NCI-H748 treated with DMSO at 0.1 percent for 48 hours (cell line): ENCODE data around the gene CCDC138.
"Not testable (repeated sequence)": the region's sequence is repeated elsewhere in the genome, so short reads cannot be mapped to it uniquely, and the experiment has no call there.

Experiments
- DNase-seq: peaks from one replicate; lab custom pipeline; 2025; lab: John Stamatoyannopoulos, UW

CCDC138 gene, protein sequence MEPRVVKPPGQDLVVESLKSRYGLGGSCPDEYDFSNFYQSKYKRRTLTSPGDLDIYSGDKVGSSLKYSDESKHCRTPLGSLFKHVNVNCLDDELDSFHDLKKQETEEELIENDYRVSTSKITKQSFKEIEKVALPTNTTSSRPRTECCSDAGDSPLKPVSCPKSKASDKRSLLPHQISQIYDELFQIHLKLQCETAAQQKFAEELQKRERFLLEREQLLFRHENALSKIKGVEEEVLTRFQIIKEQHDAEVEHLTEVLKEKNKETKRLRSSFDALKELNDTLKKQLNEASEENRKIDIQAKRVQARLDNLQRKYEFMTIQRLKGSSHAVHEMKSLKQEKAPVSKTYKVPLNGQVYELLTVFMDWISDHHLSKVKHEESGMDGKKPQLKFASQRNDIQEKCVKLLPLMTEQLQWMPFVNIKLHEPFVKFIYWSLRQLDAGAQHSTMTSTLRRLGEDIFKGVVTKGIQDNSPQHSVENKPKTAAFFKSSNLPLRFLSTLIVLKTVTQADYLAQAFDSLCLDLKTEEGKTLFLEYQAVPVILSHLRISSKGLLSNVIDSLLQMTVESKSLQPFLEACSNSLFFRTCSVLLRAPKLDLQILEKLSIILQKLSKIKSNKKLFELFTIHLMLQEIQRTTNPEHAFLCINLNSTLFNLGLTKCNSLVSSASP

DNA sequence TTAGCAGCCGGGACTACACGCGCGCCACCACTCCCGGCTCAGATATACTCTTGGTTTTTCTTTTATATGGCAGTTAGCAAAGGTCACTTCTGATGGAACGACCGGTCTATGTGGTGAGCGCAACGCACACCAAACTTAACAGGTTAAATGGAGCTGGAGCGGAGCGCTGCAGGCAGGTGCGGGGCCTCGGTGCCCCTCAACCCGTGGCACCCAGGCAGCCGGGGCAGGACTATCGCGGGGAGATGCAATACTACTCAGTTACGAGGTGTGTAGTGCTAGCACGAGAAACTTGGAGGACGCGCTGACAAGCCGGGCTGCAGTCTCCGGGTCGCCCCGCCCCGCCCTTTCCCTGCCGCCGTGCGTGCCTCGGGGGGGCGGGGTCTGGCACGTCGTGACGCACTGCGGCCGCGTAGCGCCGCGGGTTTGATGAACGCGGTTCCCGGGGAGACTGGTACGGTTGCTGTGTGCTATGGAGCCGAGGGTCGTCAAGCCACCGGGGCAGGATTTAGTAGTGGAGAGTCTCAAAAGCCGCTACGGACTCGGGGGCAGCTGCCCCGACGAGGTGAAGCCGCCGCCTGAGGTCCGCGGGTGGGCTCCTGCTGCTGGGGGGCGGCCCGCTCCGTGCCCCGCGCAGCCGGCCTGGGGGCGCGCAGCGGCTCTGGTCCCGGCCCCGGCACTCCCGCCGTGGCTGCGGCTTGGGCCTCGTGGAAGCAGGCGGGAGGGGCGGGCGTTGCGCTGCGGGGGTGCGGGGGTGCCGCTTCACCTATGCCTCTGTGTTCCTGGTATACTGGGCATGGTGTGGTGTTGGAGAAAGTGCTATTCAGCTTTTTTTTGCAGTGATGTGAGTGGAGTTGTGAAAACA lies at the start of gene CCDC138:
CCDC138 (plus strand) TSS at position 418 of the 862 bp plus-strand sequence; CDS start at position 470, 52 bp downstream.
- DNase-seq = peak; percentile 68

DNA sequence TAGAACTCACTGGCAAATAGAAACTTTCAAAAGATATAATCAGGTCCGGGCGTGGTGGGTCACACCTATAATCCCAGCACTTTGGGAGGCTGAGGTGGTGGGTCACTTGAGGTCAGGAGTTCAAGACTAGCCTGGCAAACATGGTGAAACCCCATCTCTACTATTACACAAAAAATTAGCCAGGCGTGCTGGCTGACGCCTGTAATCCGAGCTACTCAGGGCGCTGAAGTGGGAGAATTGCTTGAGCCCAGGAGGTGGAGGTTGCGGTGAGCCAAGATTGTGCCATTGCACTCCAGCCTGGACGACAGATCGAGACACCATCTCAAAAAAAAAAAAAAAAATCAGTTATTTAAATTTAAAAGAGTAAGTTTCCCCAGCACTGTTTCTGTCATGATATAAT lies 28.6 kb upstream of the CCDC138 start:
- DNase-seq = not testable (repeated sequence)

DNA sequence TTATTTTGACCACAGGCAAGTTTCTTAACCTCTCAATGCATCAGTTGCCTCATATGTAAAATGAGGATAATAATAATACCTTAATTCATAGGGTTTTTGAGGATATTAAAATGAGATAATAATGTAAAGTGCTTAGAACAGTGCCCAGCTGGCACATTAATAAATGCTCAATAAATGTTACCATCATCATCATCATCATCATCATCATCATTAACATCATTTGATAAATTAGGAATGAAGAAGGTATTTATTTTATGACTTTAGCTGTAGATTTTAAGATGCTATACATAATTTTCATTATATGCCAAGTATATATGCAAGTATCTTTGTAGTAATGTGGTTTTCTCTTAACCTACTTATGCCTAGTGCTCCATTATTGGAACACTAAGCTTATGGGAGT lies 24.0 kb upstream of the CCDC138 start:
- DNase-seq = not testable (repeated sequence)

DNA sequence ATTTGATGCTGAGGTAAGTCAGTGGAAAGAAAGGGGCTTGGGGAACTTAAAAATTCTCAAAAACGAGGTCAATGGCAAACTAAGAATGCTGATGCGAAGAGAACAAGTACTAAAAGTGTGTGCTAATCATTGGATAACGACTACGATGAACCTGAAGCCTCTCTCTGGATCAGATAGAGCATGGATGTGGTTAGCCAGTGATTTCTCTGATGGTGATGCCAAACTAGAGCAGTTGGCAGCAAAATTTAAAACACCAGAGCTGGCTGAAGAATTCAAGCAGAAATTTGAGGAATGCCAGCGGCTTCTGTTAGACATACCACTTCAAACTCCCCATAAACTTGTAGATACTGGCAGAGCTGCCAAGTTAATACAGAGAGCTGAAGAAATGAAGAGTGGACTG lies 19.9 kb upstream of the CCDC138 start:
- not testable (repeated sequence) for DNase-seq

DNA sequence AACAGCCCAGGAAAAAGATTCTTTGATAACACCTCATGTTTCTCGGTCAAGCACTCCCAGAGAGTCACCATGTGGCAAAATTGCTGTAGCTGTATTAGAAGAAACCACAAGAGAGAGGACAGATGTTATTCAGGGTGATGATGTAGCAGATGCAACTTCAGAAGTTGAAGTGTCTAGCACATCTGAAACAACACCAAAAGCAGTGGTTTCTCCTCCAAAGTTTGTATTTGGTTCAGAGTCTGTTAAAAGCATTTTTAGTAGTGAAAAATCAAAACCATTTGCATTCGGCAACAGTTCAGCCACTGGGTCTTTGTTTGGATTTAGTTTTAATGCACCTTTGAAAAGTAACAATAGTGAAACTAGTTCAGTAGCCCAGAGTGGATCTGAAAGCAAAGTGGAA lies 18.7 kb upstream of the CCDC138 start:
- DNase-seq = not testable (repeated sequence)

DNA sequence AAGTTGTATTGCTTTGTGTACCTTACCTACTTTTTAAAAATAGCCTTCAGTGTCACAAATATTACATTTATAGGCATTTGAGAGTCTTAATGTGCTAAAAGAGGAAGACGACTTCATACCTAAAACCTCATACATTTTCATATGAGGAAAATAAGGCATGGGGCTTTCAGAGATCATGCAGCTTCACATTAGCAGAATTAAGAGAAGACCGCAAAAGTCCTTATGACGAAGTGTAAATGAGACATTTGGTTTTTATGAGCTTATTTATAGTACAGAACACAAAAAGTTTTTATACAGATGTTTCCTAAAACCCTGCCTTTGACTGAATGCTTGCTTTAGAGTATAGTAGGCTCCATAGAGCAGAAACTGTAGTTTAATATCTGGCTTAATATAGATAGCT lies 10.1 kb upstream of the CCDC138 start:
- DNase-seq = no peak

DNA sequence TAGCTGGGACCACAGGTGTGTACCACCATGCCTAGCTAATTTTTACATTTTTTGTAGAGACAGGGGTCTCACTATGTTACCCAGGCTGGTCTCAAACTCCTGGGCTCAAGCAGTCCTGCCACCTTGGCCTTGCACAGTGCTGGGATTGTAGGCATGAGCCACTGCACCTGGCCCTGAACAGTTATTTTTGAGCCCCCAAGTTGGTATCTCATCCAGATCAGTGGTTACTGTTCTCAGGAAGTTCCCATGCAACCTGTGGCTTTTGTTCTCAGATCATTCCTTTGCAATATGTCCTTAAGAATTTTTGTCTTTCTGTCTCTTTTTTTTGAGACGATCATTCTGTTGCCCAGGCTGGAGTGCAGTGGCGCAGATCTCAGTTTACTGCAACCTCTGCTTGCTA lies 7.7 kb upstream of the CCDC138 start:
- no peak for DNase-seq

DNA sequence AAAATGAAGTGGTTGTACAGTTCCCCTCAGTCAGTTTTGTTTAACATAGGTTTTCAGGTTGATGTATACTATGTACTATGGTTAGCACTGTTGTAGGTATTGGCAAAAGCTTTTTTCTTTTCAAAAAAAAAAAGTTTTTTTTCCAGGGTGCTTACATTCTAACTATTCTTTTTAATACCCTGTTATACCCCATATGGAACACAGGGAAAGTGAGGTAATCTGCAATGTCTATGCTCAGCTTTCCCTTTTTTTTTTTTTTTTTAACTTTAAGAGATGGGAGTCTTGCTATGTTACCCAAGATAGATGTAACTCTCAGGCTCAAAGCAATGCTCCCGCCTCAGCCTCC lies 590 bp upstream of the CCDC138 start:
- no peak for DNase-seq

DNA sequence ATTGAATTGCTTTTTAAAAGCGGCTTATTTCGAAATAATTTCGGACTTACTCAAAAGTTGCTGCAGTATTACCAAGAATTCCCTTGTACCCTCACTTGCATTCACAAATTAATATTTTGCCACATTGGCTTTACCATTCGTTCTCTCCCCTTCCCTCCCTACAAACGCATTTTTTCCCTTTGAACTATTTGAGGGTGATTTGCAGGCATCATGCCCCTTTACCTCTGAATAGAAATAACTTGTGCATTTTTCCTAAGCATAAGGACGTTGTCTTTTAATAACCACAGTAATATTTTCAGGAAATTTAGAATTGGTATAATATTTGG lies 608 bp downstream of the CCDC138 start:
- DNase-seq = no peak

DNA sequence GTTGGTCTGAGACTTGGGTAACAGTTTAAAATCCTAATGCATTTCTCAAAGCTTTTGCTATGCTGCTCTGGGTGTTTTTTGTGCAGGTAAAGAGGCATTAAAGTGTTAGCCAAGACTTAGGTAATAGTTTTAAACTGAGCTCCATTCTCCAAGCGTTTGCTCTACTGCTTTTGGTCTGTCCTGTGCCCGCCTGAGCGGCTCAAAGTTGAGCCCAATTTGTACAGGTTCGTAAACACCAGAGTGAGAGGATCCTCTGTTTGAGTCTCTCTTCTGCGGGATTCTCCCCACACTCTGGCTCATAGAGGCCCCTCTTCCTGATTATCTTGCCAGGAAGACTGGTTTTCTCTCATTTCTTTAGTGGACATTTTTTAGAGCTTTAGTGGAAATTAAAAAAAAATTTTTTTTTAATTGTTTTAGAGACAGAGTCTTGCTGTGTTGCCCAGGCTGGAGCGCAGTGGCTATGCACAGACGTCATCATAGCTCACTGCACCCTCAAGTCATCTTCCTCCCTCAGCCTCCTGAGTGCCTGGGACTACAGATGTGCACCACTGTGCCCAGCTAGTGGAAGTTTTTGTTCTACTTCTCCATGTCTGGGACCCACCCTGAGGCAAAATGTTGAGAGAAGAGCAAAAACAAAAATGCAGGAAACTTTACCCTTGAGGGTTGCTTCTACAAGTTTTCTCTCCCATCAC lies 16.6 kb downstream of the CCDC138 start:
- no peak for DNase-seq

DNA sequence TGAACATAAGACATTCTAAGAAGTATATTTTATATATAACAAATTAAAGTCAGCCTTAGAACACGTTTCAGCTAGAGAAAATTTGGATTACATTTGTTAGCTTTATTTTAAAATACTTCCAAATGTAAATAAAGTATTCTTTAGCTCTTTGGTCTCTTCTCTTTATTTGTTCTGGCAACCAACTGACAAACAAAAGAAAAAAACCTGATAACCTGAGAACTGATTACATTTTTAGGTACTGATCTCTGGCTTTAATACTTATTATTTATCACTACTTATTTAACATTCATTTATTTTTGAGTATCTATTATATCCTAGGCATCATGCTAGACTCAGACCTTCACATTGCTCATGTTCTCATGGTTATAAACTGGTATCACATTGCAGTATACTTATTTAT lies 18.5 kb downstream of the CCDC138 start:
- no peak for DNase-seq

DNA sequence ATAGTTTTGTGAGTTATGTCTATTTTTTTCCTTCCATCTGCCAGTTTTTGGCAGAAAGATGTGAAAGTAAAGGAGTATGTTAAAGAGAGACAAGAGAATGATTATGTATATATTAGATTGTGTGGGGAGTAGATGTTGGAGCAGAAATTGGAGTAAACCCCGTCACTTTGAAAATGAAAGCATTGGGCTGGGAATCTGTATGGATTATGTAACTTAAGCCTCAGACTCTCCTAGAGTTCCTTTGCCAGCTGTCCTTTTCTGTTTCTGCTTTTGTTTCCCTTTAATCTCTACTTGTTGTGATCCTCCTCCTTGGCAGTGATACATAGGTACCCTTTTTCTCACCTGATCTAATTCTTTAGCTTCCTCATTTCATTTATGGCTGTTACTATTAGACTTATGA lies 19.2 kb downstream of the CCDC138 start:
- DNase-seq = no peak

DNA sequence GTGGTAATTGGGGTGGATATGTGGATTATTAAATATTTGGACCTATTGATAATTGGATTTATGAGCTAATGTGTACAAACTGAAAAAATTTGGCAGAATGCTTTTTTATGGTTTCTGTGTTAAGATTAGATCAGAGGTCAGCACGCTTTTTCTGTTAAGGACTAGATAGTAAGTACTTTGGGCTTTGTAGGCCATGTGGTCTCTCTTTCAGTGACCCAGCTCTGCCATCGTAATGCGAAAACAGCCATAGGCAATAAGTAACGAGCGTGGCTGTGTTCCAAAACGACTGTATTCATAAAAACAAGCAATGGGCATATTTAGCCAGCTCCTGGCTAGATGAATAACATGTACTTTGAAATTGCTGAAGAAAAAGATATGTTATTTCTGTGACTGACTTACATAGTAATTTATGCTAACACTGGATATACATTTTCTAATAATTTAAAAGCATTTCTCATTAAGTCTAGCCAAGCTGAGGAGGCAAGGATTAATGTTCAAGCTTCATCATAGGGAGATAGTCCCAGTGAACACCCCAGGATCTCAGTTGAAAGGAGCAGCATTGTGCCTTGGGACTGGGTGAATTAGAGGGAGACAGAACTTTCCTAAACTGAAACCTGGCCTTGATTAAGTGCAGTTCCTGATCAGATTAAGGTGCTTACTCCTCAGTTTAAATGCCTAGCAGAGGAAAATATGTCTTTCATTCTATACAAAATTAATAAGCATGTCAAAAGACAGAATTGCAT lies 20.0 kb downstream of the CCDC138 start:
- DNase-seq = no peak

DNA sequence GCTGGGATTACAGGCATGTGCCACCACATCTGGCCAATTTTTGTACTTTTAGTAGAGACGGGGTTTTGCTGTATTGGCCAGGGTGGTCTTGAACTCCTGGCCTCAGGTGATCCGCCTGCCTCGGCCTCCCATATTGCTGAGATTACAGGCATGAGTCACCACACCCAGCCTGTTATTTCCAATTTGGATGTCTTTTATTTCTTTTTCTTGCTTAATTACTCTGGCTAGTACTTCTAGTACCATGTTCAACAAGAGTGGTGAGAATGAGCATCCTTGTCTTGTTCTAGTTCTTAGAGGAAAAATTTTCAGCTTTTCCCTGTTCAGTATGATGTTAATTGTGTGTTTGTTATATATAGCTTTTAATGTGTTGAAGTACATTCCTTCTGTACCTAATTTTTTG lies 23.4 kb downstream of the CCDC138 start:
- no peak for DNase-seq

DNA sequence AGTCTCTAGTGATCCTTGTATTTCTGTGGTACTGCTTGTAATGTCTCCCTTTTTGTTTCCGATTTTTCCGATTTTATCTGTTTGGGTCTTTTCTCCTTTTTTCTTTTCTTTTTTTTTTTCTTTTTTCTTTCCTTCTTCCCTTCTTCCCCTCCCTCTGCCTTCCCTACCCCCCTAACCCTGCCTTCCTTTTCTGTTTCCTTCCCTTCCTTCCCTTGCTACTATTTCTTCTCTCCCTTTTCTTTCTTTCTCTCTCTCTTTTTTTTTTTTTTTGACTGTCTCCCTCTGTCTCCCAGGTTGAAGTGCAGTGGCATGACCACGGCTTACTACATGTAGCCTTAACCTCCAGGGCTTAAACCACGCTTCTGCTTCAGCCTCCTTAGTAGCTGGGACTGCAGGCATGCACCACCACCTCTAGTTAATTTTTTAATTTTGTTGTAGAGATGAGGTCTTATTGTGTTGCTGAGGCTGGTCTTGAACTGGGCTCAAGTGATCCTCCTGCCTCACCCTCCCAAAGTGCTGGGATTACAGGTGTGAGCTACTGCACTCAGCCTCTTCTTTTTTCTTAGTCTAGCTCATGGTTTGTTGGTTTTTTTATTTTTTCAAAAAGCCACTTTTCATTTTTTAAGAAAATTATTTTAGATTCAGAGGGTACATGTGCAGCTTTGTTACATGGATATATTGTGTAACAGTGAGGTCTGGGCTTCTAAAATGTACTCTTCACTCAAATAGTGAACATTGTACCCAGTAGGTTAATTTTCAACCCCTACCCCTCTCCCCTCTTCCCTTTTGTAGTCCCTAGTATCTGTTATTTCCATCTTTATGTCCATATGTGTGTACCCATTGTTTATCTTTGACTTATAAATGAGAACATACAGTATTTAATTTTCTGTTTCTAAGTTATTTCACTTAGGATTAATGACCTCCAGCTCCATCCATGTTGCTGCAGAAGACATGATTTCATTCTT lies 24.7 kb downstream of the CCDC138 start:
- no peak for DNase-seq

DNA sequence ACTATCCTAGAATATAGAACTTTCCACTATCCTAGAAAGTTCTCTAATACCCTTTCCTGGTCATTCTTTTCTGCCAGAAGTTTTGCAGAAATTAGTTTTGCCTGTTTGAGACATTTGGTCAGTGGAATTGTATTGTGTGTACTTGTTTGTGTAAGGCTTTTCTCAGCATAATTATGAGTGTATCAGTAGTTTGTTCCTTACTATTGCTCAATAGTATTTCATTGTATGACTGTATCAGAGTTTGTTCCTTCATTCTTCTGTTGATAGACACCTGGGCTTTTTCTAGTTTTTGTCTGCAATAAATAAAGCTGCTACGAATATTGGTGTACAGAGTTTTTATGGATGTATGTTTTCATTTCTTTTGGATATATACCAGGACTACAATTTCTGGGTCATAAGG lies 27.2 kb downstream of the CCDC138 start:
- no peak for DNase-seq

DNA sequence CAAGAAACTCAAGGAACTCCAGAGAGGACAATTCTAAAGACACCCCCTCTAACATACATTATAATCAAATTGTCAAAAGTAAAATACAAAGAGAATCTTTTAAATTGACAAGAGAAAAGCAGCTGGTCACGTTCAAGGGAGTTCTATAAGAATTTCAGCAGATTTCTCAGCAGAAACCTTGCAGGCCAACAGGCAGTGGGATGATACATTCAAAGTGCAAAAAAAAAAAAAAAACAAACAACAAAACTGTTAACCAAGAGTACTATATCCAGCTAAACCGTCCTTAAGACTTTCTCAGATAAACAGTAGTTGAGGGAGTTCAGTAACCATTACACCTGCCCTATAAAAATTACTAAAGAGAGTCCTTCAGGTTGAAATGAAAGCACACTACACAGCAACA lies 33.9 kb downstream of the CCDC138 start:
- DNase-seq = no peak

DNA sequence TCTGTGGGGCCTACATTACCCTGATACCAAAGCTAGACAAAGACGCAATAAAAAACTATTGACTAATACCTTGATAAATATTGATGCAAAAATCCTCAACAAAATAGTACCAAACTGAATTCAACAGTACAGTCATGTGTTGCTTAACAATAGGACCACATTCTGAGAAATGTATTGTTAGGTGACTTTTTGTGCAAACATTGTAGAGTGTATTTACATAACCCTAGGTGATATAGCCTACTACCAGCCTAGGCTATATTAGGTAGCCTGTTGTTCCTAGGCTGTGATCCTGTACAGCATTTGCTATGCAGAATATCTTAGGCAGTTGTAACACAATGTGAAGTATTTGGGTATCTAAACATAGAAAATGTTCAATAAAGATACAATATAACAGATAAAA lies 36.7 kb downstream of the CCDC138 start:
- DNase-seq = no peak

DNA sequence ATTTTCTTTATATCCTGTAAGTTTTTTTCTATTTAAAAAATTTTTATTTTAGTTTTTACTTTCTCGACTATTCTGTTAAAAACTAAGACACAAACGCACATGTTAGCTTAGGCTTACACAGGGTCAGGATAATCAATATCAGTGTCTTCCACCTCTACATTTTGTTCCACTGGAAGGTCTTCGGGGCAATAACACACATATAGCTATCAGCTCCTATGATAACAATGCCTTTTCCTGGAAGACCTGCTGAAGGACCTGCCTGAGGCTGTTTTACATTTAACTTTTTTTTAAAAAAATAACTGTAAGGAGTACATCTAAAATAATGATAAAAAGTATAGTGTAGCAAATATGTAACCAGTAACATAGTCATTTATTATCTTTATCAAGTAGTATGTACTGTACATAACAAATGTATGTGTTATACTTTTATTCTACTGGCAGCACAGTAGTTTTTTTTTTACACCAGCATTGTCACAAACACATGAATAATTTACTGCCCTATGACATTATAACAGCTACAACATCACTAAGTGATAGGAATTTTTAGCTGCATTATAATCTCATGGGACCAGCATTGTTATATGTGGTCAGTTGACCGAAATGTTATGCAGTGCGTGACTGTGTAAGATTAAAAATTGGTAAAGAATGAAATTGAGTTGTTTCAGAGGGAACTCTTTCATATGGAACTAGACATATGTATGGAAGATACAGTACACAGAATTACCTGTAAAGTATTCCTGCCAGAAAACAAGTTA lies 37.9 kb downstream of the CCDC138 start:
- DNase-seq = no peak

DNA sequence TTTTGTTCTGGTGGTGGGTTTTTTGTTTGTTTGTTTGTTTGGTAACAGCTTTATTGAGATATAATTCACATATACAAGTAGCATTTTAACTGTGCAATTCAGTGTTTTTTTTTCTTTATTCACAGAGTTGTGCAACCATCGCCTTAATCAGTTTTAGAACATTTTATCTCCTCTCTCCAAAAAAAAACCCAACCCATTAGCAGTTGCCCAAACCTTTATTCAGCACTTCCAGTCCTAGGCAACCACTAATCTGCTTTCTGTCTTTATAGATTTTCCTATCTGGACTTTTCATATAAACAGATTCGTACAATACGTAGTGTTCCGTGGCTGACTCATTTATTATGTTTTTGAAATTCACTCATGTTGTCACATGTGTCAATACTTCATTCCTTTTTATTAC lies 38.7 kb downstream of the CCDC138 start:
- no peak for DNase-seq
